HEK293T (cell line): ENCODE data around the gene CR2.
"Not testable (repeated sequence)": the region's sequence is repeated elsewhere in the genome, so short reads cannot be mapped to it uniquely, and the experiment has no call there.

ENCODE experiments used
- CTCF ChIA-PET: fragments of 350-600 bp; formaldehyde crosslinking; extraction: SDS; loops from one replicate; lab custom pipeline; 2021; ENCODE audit warnings: antibody characterized with exemption, inconsistent platforms; lab: Yijun Ruan, JAX
- POLR2A ChIA-PET: fragments of 350-600 bp; formaldehyde crosslinking; extraction: SDS; loops from one replicate; lab custom pipeline; 2020; ENCODE audit warnings: antibody characterized with exemption, inconsistent platforms; lab: Yijun Ruan, JAX
- DNase-seq: peaks from one replicate; pipeline ENCODE4 v3.0.0; 2012; ENCODE audit warnings: mixed read lengths; ENCODE audit errors: extremely low spot score
- ARNT ChIP-seq: fragments of 450-650 bp; IDR thresholded peaks from 2 replicates; pipeline ENCODE4 v1.6.1; 2017; ENCODE audit warnings: mild to moderate bottlenecking
- BHLHE40 ChIP-seq: fragments of 450-650 bp; IDR thresholded peaks from 2 replicates; pipeline ENCODE4 v1.6.1; 2016; ENCODE audit warnings: mild to moderate bottlenecking, moderate library complexity, borderline replicate concordance
- CTBP1 ChIP-seq: fragments of 450-650 bp; IDR thresholded peaks from 2 replicates; pipeline ENCODE4 v1.6.1; 2016; ENCODE audit warnings: borderline replicate concordance
- ELF4 ChIP-seq: fragments of 450-650 bp; IDR thresholded peaks from 2 replicates; pipeline ENCODE4 v1.6.1; 2017; ENCODE audit warnings: antibody characterized with exemption
- FOXA1 ChIP-seq: fragments of 450-650 bp; IDR thresholded peaks from 2 replicates; pipeline ENCODE4 v1.6.1; 2016; ENCODE audit warnings: mild to moderate bottlenecking
- FOXK2 ChIP-seq: fragments of 450-650 bp; IDR thresholded peaks from 2 replicates; pipeline ENCODE4 v1.6.1; 2016; ENCODE audit warnings: mild to moderate bottlenecking
- FOXM1 ChIP-seq: fragments of 450-650 bp; IDR thresholded peaks from 2 replicates; pipeline ENCODE4 v1.6.1; 2017; ENCODE audit warnings: mild to moderate bottlenecking, borderline replicate concordance
- HDGF ChIP-seq: fragments of 450-650 bp; IDR thresholded peaks from 2 replicates; pipeline ENCODE4 v1.6.1; 2017; ENCODE audit warnings: antibody characterized with exemption, borderline replicate concordance
- L3MBTL2 ChIP-seq: fragments of 450-650 bp; conservative IDR thresholded peaks from 2 replicates; pipeline ENCODE4 v1.6.1; 2016; ENCODE audit warnings: mild to moderate bottlenecking
- LEF1 ChIP-seq: fragments of 450-650 bp; IDR thresholded peaks from 2 replicates; pipeline ENCODE4 v1.6.1; 2017; ENCODE audit warnings: mild to moderate bottlenecking, borderline replicate concordance
- SP1 ChIP-seq: fragments of 450-650 bp; IDR thresholded peaks from 2 replicates; pipeline ENCODE4 v1.6.1; 2017
- SUZ12 ChIP-seq: fragments of 450-650 bp; IDR thresholded peaks from 2 replicates; pipeline ENCODE4 v1.6.1; 2016; ENCODE audit warnings: mild to moderate bottlenecking
- TARDBP ChIP-seq: fragments of 450-650 bp; IDR thresholded peaks from 2 replicates; pipeline ENCODE4 v1.6.1; 2016
- ZNF384 ChIP-seq: fragments of 450-650 bp; IDR thresholded peaks from 2 replicates; pipeline ENCODE4 v1.6.1; 2016

CR2 gene

GRCh38 chr1:207516729-207517128 is 62.6 kb downstream of the CR2 start:
- POLR2A ChIA-PET: no interaction called here
- CTCF ChIA-PET: no interaction called here
- TF ChIP-seq FOXK2 (no peak), HDGF (no peak)
- DNase-seq: no peak

GRCh38 chr1:207518608-207519236 is 64.6 kb downstream of the CR2 start:
- TF ChIP-seq ELF4 (no peak), FOXM1 (no peak), FOXK2 (no peak), ZNF384 (no peak), CTBP1 (no peak), TARDBP (no peak), BHLHE40 (no peak), FOXA1 (no peak), LEF1 (no peak)
- ChIA-PET CTCF (interaction anchor here (0.9 kb wide), 1 partner anchor 19 kb away, joined by 4 read pairs; no protein-coding TSS in a partner anchor), POLR2A (no interaction called here)
- no peak for DNase-seq

GRCh38 chr1:207519505-207520399 is 65.6 kb downstream of the CR2 start:
- CTCF ChIA-PET: interaction anchor here (0.9 kb wide), 1 partner anchor 20 kb away, joined by 4 read pairs; no protein-coding TSS in a partner anchor
- DNase-seq: no peak

GRCh38 chr1:207520400-207521345 is 66.5 kb downstream of the CR2 start:
- POLR2A ChIA-PET, DNase-seq: not testable (repeated sequence)
- CTCF ChIA-PET: interaction anchor here (0.6 to 0.8 kb wide), 2 partner anchors 152 to 211 kb away, joined by 3 to 4 read pairs; no protein-coding TSS in a partner anchor

More at GRCh38 chr1:207519505-207520399, 65.6 kb downstream of the CR2 start:
- POLR2A ChIA-PET: no interaction called here
- TF ChIP-seq ARNT (no peak), SUZ12 (no peak), SP1 (no peak), FOXK2 (no peak), CTBP1 (no peak), L3MBTL2 (no peak)

- POLR2A ChIA-PET, DNase-seq, CTCF ChIA-PET: not testable (repeated sequence)
Observed at GRCh38 chr1:207525239-207525638, 71.1 kb downstream of the CR2 start.

GRCh38 chr1:207528401-207528800 is 74.3 kb downstream of the CR2 start:
- CTCF ChIA-PET, DNase-seq, POLR2A ChIA-PET: not testable (repeated sequence)

GRCh38 chr1:207536263-207536662 is 82.1 kb downstream of the CR2 start:
- CTCF ChIA-PET, POLR2A ChIA-PET: not testable (repeated sequence)

More at GRCh38 chr1:207536263-207536662, 82.1 kb downstream of the CR2 start:
- not testable (repeated sequence) for DNase-seq
